ENCODE results near the gene PEX3.
A peak's percentile ranks its signal among the peaks of the same experiment; 100 is the strongest.

Gene PEX3

GRCh38 chr6:143450453-143451371, at the start of gene PEX3, which contains the start of gene ADAT2:
TSS of gene PEX3 (plus strand) at chr6:143450805. CDS start at chr6:143451043, 238 bp downstream.
TSS of gene ADAT2 (minus strand) at chr6:143450695. CDS start at chr6:143450658, 37 bp downstream.
- peak; percentile 76 for DNase-seq (ENCODE audit: low read depth, low spot score)

- DNase-seq (ENCODE audit: low read depth, low spot score), result no peak
Observed at GRCh38 chr6:143401068-143401446, 49.5 kb upstream of the PEX3 start.

GRCh38 chr6:143401636-143402370, 48.8 kb upstream of the PEX3 start:
- DNase-seq (ENCODE audit: low read depth, low spot score), result no peak

GRCh38 chr6:143402721-143403336, 47.8 kb upstream of the PEX3 start:
- no peak for DNase-seq (ENCODE audit: low read depth, low spot score)

- DNase-seq (ENCODE audit: low read depth, low spot score), result no peak
Observed at GRCh38 chr6:143405373-143406154, 45.0 kb upstream of the PEX3 start.

GRCh38 chr6:143406673-143407072, 43.9 kb upstream of the PEX3 start:
- DNase-seq (ENCODE audit: low read depth, low spot score), result no peak

GRCh38 chr6:143408151-143408786, 42.3 kb upstream of the PEX3 start:
- no peak for DNase-seq (ENCODE audit: low read depth, low spot score)

GRCh38 chr6:143408787-143409162, 41.8 kb upstream of the PEX3 start:
- no peak for DNase-seq (ENCODE audit: low read depth, low spot score)

- DNase-seq (ENCODE audit: low read depth, low spot score), result peak; percentile 67
Observed at GRCh38 chr6:143410859-143411270, 39.7 kb upstream of the PEX3 start.

GRCh38 chr6:143414769-143415168, 35.8 kb upstream of the PEX3 start:
- no peak for DNase-seq (ENCODE audit: low read depth, low spot score)

- DNase-seq (ENCODE audit: low read depth, low spot score), result no peak
Observed at GRCh38 chr6:143419526-143419925, 31.1 kb upstream of the PEX3 start.

- no peak for DNase-seq (ENCODE audit: low read depth, low spot score)
Observed at GRCh38 chr6:143426026-143426425, 24.6 kb upstream of the PEX3 start.

GRCh38 chr6:143427109-143427817, 23.3 kb upstream of the PEX3 start:
- peak; percentile 77 for DNase-seq (ENCODE audit: low read depth, low spot score)

GRCh38 chr6:143429970-143430369, 20.6 kb upstream of the PEX3 start:
- no peak for DNase-seq (ENCODE audit: low read depth, low spot score)

GRCh38 chr6:143431226-143431625, 19.4 kb upstream of the PEX3 start:
- DNase-seq (ENCODE audit: low read depth, low spot score), result no peak

- no peak for DNase-seq (ENCODE audit: low read depth, low spot score)
Observed at GRCh38 chr6:143432588-143432987, 18.0 kb upstream of the PEX3 start.

GRCh38 chr6:143441010-143441409, 9.6 kb upstream of the PEX3 start:
- no peak for DNase-seq (ENCODE audit: low read depth, low spot score)

- DNase-seq (ENCODE audit: low read depth, low spot score), result no peak
Observed at GRCh38 chr6:143441680-143442545, 8.7 kb upstream of the PEX3 start.

GRCh38 chr6:143443096-143443495, 7.5 kb upstream of the PEX3 start:
- no peak for DNase-seq (ENCODE audit: low read depth, low spot score)

Measured in brain pericyte (primary cell).